ENCODE measurements around the gene OAS1.

GRCh38 chr12:112961536-112961935 is 54.8 kb downstream of the OAS1 start:
- no peak for TF ChIP-seq CTCF (IDR thresholded peaks at IDR 0.05; ENCODE audit: low read depth, low read length, poor library complexity, severe bottlenecking)
- no peak for TF ChIP-seq EZH2phosphoT487 (IDR thresholded peaks at IDR 0.05; ENCODE audit: borderline replicate concordance, low read length)

Measured in DOHH2 (cell line).